Cardiac fibroblast (primary cell): ENCODE results near the gene ABHD2.

ENCODE experiments used
- DNase-seq, 2 donors: peaks; one replicate each; pipeline versions ENCODE4 v3.0.0 to v3.0.0-alpha.2; 2010; ENCODE audit warnings: low read depth in 2 of 2
- H3K4me3 ChIP-seq, 2 donors: replicated peaks in 1 of 2; 1 replicate in 1 of 2; 2 replicates in 1 of 2; pipeline ENCODE4 v1.5.1; 2011; ENCODE audit warnings: low read depth in 2 of 2, low read length in 2 of 2, mild to moderate bottlenecking in 2 of 2, moderate library complexity in 1 of 2
- TF ChIP-seq, protein P1 (sequence below): IDR thresholded peaks from one replicate; pipeline ENCODE4 v1.5.1; 2011; ENCODE audit warnings: low read depth, mild to moderate bottlenecking, low read length, inconsistent platforms

ABHD2 gene

DNA sequence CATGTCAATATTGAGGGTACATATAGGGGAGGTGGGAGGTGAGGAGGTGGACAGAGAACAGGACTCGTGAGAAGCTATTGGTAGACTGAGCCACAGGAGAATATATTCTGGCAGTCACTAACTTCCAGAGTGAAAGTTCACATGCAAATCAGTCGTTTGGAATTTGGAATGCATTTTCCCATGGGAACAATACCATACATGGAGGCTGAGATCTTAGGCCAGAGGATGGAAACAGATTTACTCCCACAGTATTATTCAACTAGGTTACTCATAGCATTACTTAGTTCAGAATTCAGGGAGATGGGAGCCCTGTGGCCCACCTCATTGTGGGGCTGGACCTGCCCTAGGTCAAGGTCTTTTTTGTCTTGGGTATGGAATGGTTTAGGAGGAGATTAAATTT is 36.4 kb upstream of the ABHD2 start:
- H3K4me3 ChIP-seq, result no peak overlapping the region
- peak; percentile 96 to 98 for DNase-seq
- TF ChIP-seq, protein P1, sequence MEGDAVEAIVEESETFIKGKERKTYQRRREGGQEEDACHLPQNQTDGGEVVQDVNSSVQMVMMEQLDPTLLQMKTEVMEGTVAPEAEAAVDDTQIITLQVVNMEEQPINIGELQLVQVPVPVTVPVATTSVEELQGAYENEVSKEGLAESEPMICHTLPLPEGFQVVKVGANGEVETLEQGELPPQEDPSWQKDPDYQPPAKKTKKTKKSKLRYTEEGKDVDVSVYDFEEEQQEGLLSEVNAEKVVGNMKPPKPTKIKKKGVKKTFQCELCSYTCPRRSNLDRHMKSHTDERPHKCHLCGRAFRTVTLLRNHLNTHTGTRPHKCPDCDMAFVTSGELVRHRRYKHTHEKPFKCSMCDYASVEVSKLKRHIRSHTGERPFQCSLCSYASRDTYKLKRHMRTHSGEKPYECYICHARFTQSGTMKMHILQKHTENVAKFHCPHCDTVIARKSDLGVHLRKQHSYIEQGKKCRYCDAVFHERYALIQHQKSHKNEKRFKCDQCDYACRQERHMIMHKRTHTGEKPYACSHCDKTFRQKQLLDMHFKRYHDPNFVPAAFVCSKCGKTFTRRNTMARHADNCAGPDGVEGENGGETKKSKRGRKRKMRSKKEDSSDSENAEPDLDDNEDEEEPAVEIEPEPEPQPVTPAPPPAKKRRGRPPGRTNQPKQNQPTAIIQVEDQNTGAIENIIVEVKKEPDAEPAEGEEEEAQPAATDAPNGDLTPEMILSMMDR, result no peak

DNA sequence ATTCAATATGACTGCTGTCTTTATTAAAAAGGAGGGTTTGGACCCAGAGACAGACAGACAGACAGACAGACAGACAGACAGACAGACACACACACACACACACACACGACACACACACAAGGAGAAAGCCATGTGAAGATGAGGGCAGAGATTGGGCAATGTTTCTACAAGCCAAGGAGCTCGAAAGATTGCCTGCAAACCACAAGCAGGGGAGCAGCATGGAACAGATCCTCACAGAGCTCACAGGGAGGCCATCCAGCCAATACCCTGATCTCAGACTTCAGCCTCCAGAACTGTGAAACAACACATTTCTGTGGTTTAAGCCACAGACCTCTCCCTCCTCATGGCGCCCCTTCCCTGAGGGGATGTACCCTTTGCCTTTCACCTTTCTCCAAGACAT is 35.8 kb upstream of the ABHD2 start:
- DNase-seq, result peak; percentile 94 to 95
- TF ChIP-seq, protein P1, result no peak
- no peak overlapping the region for H3K4me3 ChIP-seq

DNA sequence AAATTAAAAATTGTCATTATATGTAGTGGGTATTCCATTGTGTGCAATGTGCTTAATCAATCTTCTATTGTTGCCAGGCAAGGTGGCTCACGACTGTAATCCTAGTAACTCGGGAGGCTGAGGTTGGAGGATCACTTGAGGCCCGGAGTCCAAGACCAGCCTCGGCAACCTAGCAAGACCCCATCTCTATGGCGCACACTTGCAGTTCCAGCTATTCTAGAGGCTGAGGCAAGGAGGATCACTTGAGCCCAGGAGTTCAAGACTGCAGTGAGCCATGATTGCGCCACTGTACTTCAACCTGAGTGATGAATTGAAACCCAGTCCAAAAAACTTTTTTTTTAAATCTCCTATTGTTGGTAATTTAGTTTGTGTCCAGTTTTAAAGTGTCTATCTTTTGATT is 33.4 kb upstream of the ABHD2 start:
- H3K4me3 ChIP-seq, result no peak overlapping the region
- no peak for DNase-seq
- TF ChIP-seq, protein P1, result no peak

DNA sequence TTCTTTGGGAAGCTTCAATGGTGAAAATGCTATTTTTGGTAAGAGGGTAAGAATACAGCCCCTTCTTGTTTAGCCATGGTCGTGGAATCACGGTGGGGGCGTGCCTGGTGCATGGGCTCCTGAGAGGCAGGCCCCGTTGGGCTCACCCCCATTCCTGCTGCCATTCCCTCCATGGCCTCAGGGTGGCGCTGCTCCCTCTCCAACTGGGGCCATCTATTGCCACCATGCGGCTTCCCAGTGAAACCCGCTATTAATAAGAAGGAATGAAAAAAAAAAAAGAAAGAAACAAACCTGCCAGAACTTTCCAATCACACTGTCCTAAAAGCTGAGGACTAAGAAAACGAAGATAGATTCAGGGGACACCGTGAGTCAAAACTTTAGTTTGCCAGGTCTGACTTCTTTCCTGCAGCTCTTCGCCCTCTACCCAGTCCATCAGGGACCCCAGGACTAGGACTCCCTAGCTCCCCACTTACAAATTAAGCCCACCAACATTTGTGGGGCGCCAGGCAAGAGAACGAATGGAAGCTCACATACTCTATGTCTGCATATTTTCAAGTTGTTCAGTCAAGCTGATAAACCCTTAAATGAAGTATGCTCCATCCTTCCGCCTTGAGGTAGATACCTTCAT is 30.6 kb upstream of the ABHD2 start:
- TF ChIP-seq, protein P1, result peak; percentile 96
- H3K4me3 ChIP-seq, result no peak overlapping the region
- peak; percentile 79 to 80 for DNase-seq

DNA sequence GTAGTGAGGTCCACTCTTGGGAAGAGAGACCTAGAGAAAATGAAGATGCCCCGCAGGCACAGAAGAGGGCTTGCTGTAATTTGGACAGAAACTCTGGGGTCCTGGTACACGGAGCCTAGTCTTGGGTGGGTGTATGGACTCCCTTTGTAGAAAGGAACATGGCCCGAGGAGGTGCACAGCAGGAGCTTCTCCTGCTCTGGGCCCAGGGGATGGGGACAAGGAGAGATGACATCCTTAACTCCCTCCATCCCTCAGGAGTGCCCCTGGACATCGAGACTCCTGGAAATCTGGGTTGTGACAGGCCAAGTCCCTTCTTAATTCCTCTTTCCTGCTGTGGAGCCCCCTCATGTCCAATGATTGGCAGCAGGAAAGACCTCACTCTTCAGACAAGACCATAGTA is 29.9 kb upstream of the ABHD2 start:
- TF ChIP-seq, protein P1, result no peak
- DNase-seq, result no peak

DNA sequence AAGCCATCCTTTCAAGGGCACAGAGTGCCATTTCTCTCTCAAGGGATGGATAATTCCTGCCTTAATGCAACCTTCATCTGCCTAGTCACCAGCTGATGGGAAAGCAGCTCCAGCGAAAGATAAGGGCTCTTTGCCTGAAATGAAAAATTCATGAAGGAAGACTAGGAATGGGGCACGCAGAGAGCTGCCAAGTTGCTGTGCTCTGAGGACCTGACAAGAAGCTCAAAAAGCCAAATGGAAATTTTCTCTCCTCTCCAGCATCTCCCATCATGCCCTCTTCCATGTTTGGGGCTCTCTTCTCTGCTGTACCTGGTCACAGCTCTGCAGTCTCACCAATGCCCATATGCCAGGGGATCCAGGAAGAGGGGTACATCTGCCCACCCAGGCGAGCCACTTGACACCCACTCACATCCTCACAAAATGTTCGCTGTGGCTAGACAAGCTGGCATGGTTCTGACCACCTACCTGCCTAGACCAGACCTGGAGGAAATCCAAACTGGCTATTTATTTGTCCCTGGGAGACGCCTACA is 29.3 kb upstream of the ABHD2 start:
- peak in 1 of 2 donors; percentile 19 for DNase-seq
- TF ChIP-seq, protein P1, result no peak
- no peak overlapping the region for H3K4me3 ChIP-seq

More for the DNA sequence above, 29.9 kb upstream of the ABHD2 start:
- no peak overlapping the region for H3K4me3 ChIP-seq

DNA sequence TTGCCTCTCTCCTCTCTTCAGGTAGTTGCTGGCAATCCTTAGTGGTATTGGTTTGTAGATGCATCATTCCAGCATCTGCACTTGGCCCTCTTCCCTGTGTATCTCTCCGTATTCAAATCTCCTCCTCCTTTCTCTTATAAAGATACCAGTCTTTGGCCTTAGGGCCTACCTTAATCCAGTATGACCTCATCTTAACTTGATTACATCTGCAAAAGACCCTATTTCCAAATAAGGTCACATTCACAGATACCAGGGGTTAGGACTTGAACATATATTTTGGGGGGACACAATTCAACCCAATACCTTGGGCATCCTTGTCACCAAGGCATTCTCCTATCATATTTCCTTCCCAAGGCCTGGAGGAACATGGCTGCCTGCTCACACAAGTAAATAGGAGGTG is 22.0 kb upstream of the ABHD2 start:
- H3K4me3 ChIP-seq, result no peak overlapping the region
- TF ChIP-seq, protein P1, result no peak
- no peak for DNase-seq
